SKM-1 (cell line): ENCODE results near the gene MYO9B.

ENCODE experiments used
- DNase-seq: peaks from one replicate; lab custom pipeline; 2025; ENCODE audit not compliant: unreplicated experiment; lab: John Stamatoyannopoulos, UW

The MYO9B gene

DNA sequence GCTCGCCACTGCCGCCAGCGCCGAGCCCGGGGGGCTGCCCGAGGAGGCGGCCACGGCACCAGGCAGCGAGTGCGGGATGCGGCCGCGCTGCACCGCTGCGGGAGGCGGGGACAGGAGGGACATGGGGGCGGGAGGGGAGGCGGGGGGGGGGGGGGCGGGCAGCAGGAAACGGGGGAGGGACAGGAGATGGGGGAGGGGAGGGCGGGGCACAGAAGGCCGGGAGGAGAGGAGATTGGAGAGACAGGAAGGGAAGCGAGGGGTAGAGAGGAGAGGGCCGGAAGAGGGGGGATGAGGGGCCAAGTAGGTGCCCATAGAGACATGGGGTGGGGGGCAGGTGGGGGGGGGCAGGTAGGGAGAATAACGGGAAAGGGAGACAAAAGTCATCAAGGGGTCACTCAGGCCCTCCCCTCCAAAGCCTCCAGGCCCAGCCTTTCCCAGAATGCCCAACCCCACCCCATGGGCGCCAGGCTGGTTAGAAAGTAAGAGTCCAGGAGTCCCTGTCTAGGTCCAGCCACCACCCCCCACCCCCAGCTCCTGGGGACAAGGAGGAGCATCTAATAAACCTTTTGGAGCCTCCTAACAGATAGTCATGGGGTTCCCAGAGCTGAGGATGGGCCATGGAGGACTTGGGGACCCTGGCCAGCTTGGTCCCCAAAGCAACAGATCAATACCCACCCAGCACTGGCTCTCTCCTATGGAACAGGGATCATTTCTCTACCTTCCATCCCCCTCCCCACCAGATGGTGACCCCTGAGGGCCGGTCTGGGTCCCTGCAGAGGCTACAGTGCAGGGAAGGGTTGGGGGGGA is 160.6 kb downstream of the MYO9B start:
- DNase-seq = no peak

DNA sequence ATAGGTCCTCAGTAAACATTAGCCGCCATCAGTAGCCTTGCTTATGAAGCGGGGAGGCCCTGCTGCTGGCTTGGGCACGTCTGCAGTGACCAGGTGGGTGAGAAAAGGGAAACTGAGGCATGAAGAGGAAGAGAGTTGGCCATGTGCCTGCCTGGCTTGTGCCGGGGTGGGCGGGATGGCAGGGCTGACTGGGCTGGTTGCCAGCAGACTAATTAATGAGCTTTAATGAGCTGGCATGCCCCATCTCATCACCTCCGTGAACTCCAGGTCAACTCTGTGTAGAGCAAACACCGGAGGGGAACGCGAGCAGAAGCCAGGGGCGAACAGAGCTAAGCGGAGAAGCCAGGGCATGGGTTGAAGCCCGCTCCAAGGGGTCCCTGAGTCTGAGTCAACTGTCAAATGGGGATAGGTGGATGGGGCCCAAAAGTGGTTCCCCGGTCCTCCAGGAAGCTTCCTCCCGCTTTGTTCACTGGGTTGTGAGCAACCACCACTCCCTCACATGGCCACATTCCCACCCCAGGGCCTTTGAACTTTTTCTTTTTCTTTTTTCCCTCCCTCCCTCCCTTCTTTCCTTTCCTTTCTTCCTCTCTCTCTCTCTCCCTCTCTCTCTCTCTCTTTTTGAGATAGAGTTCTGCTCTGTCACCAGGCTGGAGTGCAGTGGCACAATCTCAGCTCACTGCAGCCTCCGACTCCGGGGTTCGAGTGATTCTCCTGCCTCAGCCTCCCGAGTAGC is 161.4 kb downstream of the MYO9B start:
- no peak for DNase-seq

DNA sequence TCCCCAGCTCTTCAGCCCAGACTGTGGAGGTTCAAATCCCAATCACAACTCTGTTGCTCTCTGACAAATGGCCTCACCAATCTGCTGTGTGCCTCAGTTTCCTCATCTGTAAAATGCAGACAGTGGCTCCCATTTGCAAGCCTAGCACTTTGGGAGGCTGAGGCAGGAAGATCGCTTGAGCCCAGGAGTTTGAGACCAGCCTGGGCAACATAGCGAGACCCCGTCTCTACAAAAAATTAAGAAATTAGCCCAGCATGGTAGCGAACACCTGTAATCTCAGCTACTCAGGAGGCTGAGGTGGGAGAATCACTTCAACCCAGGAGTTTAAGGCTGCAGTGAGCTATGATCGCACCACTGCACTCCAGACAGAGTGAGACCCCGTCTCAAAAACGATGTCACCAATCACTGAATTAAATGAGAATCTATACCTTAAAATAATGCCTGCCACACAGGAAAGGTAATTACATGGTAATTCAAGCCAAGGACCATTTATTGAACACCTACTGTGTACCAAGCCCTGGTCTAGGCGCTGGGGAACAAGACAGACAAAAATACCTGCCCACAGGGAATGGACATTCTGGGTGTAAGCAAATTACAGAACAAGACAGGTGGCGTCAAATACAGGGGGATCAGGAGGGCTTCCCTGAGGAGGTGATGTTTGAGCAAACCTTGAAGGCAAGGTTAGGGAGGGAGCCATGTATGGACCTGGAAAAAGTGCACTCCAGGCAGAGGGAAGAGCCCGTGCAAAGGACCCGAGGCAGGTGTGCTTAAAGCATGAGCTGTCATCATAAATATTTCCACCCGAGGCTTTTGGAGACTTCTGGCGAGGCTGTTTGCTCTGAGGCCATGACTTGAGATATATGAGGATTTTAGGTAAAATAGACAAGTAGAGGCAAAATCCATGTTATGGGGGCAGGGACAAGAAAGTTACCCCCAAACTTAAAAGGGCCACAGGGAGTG is 162.4 kb downstream of the MYO9B start:
- DNase-seq = no peak

DNA sequence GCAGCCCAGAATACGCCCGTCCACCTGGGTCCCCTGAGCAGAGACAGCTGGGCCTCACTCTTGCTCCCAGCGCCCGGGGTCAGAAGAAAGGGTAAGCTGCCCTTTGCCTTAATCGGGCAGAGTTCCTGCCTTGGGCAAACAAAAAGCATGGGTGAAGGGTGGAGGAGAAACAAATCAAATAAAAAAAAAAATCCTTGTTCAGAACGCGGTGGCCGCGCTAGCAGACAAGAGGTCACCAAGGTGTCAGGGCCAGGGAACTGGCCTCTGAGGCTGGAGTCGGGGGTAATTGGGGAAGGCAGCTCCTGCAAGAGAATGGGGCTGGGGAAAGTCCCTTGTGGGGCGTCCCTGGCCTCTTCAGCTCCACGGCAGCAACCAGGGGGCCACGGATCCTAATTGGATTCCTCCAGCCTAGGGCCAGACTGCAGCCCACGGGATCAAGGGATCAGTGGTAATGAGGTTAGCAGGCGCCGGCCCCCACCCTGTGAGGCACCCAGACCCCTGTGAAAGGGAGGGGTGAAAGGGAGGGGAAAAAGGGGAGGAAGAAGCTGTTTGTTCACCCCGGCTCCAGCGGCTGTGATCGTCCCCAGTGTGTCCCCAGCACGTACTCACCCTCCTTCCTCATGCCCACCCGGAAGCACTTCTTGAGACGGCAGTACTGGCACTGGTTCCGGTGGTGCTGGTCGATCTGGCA is 164.6 kb downstream of the MYO9B start:
- DNase-seq = no peak

DNA sequence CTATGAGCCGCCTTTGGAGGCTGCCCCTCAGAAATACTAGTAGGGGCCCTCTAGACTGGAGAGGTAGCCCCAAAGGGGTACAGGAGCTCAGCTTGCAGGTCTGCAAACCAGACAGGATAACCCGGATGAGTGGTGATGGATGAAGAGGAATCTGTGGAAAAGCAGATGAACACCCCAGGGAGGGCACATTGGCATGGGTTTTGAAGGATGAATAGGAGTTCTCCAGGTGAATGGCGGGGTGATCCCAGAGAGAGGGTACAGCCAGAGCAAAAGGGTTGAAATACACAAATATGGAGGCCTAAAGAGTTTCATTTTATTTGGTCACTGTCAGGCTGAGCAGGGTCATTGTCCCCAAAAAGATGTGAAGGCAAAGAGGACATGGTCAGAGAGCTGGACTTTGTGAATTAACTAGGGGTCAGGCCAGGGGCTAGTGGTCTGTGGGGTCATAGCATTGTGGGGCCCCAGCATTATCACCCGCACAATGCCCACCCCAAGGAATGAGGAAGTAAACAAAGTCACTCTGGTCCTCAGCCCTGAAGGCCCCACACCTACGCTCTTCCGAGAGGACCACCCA is 165.3 kb downstream of the MYO9B start:
- no peak for DNase-seq

DNA sequence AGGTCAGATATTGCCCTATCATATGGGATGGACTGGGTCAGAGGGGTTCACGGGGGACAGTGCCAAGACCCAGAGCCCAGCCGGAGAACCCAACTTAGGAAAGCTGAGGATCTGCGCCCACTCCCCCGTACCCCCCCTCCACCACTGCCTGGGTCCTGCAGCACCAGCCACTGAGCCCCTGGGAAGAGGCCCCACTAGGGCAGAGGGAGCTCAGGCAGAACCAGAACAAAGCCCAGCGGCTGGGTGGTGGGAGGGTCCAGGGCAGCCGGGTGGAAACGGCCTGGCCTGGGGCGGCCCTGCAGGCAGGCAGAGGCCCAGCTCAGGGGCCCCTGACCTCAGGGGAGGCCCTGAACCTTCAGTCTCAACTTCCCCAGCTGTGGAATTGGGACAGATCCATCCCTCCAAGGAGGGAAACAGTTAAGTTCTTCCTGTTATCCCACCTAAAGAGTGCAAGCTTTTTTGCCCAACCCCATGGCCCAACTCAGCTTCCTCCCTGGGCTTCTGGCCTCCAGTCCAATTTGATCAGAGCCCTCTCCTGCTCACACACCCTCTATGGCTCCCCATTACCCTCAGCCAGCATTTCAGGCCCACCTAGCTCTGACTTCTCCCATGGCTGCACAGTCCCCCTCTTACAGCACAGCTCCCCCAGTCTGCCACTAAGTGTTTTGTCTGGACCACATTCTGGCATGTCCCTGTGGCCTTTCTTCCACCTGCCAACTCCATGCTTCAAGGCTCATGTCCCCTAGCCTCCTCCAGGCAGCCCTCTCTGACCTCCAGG is 167.0 kb downstream of the MYO9B start:
- no peak for DNase-seq

DNA sequence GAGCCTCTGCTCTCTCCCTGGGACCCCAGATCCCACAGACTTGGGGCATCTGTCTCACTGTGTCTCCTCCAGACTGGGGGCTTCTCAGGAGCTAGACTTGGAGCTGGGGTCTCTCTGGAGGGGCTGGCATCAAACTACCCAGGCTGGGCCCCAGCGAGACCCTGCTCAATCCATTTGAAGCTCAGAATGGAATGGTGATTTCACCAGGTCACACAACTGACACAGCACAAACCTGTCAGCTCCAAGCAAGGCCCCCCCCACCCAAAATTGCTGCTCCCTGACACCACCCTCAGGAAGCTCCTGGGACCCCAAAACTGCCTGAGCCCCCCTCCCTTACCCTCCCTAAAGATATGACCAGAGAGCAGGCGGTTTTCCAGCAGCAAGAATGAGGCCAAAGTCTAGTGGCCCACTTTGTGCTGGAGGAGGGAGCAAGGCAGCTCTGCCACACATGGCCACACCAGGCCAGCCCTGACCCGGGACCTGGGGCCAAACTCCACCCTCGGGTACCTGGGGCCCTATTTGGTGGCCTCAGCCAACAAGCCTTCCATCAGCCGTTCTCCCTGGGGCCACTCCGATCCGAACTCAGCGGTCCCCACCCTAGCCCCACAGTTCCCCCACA is 167.7 kb downstream of the MYO9B start:
- no peak for DNase-seq

DNA sequence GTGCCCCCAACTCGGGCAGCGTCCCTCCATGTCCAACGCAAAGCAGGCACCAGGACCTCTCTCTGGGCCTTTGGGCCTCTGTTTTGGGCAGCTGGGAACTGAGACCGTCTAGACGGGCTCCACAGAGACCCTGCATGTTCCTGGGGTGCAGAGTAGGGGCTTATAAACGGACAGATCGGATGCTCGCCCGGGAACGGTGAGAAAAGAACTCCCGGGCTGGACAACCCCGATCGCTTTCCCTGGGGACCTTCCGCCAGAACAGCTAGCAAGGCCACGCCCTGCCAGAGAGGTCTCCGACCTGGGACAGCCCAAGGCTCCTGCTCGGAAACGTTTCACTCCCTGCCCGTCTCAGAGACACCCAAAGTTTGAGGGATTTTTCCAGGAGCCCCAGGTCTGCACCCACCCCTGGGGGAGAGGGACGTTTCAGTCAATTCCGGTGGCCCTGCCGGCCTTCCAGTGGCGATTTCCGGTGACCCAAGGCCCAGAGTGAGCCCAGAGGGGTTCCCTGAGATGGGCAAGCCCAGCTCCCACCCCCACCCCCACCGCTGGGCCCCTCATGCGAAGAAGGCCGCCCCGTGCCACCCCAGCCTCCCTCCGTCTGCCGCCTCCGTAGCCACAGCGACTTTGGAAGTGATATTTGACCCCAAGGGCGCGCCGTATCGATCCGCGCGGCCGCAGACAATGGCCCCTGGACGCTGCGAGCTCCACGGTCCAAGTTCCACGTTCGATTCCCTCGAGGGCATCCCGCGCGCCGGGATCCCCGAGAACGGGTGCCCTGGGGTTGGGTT is 168.4 kb downstream of the MYO9B start:
- no peak for DNase-seq

DNA sequence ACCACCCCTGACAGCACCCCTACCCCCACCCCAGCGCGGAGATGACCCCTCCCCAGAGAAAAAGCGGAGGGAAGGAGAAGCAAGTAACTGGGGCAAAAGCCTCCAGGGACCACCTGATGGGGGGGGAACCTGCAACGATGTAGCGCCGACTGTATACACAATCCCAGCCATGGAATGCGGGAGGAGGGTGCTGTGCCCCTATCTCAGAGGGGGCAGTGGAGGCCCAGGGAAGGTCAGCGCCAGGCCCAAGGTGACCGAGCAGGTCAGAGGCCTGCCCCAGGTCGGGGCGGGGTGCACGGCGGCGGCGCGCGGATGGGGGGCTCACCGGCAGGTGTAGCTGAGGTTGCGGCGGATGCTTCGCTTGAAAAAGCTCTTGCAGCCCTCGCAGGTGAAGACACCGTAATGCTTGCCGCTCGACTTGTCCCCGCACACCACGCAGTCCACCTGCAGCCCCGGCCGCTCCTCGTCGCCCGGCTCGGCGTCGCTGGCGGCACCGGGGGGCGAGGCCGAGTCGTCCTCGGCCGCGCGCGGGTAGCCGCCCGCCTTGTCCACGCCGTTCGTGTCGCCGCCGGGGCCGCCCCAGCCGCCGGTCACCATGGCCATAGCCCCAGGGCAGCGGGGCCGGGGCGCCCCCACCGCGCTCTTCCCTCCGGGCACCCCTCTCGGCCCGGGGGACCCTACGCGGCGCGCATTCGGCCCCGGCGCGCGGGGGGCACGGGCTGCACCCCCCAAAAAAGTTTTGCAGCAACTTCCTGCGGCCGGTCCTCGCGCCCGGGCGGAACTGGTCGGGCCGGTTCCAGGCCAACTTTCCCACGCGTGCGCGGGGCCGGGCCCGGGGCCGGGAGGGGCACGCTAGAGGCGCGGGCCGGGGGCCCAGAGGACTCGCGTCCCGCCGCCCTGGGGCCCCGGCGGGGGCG is 169.3 kb downstream of the MYO9B start:
- DNase-seq = no peak

DNA sequence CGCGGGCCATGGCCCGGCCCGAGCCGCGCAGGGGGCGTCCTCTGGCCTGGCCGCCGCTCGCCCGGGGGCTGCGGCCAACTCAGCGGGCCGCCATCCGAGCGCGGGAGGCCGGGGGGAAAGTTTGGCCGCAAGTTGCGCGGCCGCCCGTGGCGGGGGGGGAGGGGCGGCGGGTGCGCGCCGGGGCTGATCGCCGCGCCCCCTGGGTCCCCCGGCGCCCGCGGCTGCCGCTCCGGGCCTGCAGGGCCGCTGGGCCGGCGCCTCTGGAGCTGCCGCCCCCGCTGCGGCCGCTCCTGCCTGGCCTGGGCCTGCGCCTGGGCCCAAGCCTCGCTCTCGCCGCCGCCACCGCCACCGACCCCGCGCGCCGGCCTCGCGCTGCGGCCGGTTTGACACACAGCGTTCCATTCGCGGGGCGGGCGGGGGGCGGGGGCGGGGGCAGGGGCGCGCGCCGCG is 170.0 kb downstream of the MYO9B start, which contains the start of gene NR2F6:
Gene NR2F6 (minus strand): TSS at position 385 of the 450 bp plus-strand sequence. CDS start 699 bp downstream, outside the sequence.
- no peak for DNase-seq

DNA sequence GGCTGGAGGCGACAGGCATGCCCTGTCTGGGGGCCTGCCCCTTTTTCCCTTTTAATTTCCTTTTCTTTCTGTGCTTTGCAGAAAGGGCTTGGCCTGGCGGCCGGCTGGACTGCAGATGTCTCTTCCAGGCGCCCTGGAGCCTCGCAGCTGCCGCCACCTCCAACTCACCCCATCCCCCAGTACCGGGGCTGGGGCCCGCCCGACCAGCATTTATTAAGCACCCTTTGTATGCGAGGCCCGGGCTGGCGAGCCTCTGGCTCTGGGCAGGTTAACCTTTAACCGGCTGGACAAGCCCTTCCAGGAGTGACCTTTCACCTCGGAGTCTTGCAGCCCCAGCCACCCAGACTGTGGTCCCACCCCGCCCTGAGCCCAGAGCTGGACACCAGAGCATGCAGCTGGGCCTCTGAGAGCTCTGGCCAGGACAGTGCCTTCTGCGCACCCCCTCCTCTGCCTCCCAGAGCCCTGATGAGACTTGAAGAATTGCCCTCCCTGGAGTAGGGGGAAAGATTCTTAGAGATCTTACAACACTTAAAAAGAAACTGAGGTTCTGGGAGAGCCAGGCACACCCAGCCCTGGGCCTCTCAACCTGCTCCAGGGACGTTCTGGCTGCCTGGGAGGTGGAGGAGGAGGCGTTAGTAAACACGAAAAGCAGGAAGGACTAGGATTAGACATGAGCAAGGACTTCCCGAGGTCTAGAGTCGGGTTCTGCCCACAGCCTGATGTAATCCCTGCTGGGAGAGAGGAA is 171.3 kb downstream of the MYO9B start:
- no peak for DNase-seq

DNA sequence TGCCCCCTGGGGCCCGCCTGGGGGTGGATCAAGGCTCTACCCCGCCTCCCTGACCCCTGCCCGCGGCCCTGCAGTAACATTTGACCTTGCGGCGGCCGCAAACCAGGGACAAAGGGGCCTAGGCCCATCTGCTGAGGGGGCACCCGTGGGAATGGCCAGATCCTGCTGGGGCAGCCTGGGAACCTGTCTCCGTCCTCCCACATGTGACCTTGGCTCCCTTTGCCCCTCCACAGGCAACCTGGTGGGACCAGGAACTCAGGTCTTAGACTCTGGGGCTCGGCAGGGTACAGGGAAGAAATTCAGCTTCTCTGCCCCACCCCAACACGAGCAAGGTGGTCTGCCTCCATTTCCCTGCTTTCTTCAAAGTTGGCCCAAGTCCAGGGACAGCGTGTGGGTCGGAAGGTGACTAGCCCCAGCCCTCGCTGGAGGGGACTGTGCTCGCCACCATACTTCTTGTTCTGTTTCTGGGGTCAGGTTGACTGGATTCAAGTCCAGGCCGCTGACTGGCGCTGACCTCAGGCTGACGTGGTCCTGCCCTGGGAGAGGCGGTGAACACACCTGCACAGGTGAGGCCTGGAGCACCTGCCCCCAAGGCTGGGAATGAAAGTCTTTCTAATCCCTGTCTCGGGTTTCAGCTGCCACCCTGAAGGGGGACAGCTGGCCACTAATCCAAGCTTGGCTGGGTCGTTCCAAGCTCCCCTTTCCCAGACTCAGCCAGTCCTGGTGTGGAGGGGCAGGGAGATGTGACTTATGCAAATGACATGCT is 172.6 kb downstream of the MYO9B start:
- DNase-seq = no peak

DNA sequence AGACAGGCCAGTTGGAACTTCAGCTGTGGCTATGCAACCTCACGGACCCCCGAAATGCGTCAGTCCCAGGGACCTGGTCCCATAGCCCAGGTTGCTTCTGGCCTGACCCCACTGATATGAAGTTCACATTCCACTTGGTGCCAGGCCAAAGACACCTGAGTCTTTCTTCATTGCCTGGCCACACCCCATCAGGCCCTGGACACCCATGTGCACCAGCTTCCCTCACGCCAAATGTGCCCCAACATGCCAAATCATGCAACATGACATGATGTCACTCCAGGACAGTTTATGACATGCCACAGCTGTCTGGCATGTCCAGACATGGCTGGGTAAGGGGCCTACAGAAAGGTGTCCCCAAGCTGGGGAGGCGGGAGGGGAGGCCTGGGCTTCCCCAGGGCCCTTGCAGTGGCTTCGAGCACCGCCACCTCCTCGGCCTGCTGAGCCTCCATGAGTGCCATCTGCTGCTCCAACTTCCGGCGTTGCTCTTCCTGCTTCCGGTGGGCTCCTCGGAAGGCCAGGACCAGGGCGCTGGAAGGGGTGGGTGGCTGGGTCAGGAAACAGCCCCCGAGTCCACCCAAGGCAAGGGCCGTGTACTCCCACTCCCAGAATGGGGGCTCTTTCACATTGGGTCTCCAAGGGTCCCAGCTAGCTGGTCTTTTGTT is 174.4 kb downstream of the MYO9B start:
- no peak for DNase-seq

DNA sequence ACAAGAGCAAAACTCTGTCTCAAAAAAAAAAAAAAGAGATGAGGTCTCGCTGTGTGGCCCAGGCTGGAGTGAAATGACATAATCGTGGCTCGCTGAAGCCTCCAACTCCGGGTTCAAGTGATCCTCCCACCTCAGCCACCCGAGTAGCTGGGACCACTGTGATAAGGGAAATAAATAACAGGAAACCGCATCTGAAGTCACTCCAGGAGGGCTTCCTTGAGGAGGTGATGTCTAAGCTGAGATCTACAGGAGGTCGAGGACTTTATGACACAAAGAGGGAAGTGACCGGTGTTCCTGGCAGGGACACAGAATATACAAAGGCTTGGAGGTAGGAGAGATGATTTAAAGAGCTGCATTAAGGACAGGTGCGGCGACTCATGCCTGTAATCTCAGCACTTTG is 179.1 kb downstream of the MYO9B start:
- no peak for DNase-seq

DNA sequence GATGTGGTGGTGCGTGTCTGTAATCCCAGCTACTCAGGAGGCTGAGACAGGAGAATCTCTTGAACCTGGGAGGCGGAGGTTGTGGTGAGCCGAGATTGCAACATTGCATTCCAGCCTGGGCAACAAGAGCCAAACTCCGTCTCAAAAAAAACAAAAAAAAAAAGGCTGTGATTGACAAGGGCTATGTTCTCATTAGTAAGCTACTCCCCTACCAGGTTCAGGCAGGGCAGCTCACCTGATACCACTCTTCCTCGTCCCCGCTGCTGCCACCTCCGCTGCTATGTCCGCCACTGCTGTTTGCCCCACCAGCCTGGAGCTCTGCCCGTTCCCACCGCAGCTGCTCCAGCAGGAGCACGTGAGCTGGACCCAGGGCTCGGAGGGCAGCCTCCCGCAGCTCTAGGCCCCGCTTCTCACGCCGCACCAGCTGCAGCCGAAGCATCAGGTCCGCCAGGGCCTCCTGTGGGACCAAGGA is 179.6 kb downstream of the MYO9B start:
- no peak for DNase-seq
